Hepatic stellate cell (primary cell): ENCODE results near the gene CYB561A3.
"Not testable (repeated sequence)": the region's sequence is repeated elsewhere in the genome, so short reads cannot be mapped to it uniquely, and the experiment has no call there.

ENCODE experiments used
- DNase-seq: peaks from one replicate; pipeline ENCODE4 v3.0.0; 2011; ENCODE audit warnings: low spot score

Gene CYB561A3, protein sequence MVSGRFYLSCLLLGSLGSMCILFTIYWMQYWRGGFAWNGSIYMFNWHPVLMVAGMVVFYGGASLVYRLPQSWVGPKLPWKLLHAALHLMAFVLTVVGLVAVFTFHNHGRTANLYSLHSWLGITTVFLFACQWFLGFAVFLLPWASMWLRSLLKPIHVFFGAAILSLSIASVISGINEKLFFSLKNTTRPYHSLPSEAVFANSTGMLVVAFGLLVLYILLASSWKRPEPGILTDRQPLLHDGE

DNA sequence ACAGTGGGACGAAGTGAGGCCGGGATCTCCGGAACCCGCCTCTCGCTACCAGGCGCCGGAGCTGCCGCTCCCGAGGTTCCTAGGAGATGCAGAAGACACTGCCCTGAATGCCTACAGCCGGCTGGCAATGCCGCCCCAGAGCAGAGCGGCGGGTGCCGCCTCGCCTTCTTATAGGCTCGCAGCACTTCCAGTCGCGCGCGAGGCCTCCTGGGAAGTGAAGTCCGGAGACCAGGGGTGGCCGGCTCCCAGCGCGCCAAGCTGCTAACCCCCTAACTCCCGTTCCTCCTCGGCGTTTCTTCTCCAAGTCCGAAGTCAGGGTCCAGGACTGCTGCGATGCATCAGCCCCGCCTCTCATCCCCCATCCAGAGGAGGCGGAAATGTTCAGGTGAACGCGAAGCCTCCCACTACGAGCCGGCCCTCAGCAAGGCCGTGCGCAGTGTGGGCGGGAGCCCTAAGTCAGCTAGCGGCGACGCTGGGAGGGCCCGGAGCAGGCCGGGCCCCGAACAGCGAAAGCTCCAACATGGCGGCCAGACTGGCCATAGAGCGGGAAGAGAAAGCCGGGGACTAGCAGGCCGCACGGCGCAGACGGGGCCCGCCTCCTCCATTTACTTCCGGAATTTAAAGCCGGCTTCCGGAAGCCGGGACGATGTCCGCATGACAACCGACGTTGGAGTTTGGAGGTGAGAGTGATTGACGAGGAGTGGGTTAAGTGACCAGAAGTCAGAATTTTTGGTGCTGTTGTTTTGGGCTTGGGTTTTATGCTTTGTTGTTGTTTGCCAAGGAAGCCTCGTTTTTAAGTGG is at the start of gene CYB561A3, which contains the start of gene TMEM138:
Gene CYB561A3, minus strand, starts transcription at position 142 of the 801 bp plus-strand sequence. CDS start 5,169 bp downstream, outside the sequence.
Gene TMEM138, plus strand, starts transcription at position 634 of the 801 bp plus-strand sequence. CDS start 2,017 bp downstream, outside the sequence.
- peak; percentile 95 for DNase-seq

DNA sequence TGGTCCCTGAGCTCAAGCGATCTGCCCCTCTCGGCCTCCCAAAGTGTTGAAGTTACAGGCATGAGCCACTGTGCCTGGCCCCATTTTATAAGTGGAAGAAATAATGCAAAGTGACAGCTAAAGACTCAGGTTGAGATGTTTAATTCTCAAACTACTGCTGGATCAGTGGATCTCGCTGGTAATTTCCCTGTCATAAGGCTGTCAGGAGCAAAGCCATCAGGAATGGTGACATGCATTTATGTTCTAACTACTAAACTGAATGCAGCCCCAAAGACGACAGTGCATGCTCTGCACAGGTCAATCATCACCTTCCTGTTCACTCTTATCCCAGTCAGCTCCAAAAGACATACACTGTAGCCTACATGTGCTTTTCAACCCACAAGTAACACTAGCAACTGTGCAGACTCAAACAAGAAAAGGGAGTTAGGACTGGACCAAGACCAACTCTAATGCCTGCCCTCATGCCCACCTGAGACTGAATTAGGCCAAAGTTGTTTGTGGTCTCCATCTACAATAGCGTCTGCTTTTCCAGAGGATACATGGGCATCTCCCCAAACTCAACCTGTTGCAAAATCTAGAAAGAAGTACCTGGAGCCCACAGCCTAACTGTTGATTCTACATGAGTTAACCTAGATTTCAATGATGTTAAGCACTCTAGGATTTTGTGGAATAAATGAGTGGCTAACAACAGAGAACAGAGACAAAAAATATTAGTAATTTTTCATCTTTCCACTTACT is 45.5 kb upstream of the CYB561A3 start:
- DNase-seq = no peak

DNA sequence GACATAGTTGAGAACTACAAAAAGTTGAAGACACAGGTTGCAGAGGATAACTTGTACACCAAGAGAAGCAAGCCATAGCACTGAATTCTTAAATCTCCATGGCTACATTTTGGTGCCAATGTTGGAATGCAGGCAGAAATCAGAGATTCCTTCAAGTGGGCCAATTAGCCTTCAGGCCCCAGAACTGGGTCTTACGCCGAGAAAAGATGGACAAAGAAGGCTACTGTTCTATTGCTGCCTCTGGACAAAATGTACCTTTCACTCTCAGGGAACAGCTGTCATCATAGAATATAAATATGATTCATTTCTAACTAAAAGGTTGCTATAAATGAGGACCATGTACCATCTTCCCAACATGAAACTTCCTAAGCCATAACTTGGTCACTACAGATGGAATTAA is 44.4 kb upstream of the CYB561A3 start:
- DNase-seq = no peak

DNA sequence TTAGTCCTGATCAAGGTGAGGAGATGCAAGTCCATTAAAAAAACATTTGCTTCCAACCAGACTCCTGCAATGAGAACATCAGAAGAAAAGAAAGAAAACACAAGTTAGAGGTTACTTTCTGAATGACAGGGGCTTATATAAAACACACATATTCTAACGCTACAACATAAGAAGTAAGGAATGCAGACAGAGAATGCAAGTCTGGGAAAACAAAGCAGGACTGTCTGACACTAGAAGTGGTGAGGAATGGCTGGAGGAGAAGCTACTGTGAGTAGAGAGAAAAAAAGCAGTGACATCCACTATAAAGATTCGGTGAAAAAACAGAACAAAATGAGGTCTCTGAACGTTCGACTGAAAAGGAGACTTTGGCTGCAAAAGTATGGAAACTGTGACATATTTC is 43.0 kb upstream of the CYB561A3 start:
- DNase-seq = no peak

DNA sequence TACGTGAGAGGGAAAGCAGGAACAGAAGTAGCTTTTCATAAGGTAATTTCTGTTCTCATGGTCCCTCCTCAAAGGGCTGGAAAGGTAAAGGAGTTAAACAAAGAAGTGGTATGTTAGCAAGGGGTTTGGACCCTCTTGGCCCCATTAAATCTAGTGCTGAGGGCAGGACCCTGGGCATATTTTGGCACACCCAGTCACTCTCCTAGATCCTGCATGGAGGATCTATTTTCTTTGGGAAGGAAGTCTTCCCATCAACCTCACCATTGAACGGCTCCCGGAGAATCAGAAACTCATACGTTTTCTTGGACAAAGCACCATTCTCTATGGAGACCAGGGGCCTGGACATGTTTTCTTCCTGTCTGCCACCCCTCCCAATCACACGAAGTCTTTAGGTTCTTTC is 42.4 kb upstream of the CYB561A3 start:
- DNase-seq = no peak

DNA sequence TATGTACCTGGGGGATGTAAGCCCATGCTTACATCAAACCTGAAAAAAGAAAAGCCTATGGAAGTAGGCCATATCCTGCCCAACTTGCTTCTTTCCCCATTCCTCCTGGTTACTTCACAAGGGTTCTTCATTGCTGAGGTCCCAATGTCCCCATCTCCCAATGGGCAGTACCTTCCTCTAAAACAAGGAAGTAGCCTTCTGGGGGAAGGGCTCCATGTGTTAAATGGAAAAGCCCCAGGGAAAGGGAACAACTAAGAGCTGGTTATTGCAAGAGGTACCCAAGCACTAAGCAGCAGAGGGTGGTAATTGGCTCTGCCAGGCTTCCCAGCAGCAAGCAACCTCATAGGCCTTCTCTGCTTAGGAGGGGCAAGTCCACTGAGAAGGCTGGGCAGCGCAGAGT is 42.0 kb upstream of the CYB561A3 start:
- DNase-seq = no peak

DNA sequence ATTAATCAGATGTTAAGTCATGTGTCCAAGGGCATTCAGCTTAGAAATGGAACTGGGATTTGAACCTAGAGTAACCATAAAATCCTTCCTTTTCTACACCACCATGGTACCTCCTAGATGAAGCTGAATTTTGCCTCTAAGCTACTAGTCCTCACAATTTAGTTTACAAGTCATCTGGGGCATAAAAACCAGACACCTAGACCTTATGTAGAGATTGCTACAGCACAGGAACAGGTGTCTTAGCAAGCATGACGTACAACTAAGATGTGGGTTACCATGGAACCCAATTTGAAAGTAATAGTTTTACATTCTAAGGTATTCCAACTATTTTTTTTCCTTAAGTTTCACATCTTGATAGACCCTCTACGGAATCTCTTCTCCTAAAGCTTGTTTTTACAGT is 39.9 kb upstream of the CYB561A3 start:
- DNase-seq = no peak

DNA sequence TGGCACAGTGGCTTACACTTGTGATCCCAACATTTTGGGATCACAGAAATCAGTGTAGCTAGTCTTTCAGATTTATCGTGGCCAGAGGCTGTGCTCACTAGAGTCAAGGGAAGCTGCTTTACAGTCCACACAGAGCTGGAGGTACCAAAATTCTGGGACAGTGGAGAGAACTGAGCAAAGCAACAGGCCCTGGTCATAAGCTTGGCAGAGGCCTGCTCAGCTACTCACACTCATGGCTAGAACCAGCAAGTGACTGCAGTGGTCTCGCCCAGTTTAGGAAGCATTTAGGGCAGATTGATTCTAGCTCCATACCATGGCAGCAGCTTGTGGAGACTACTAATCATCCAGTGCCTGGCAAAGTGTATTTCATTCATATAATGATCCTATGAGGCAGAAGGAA is 39.5 kb upstream of the CYB561A3 start:
- DNase-seq = no peak

DNA sequence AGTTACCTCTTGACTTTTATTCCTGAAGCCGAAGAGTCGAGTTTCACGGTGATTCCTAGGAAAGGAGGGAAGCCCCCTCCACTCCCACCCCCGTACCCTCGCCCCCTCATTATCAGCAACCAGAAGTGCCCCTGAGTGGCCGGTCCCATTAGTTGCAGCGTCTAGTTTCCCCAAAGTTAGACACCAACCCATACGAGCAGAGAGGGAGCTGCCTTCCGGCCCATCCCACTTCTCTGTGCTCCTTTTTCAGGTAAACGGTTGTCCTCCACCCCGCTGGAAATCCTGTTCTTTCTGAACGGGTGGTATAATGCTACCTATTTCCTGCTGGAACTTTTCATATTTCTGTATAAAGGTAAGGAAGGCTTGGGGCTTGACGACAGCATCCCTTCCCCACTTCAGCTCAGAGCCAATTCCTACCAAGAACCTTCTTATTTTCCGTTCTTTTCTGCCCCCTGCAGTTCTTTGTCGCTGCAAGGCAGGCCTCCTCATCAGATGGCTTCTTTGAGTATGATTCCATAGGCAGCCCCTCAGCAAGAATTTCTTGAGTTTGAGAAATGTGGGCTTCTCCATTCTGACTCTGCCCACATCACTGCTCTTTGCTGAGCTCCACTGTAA is 31.4 kb upstream of the CYB561A3 start:
- peak; percentile 44 for DNase-seq

DNA sequence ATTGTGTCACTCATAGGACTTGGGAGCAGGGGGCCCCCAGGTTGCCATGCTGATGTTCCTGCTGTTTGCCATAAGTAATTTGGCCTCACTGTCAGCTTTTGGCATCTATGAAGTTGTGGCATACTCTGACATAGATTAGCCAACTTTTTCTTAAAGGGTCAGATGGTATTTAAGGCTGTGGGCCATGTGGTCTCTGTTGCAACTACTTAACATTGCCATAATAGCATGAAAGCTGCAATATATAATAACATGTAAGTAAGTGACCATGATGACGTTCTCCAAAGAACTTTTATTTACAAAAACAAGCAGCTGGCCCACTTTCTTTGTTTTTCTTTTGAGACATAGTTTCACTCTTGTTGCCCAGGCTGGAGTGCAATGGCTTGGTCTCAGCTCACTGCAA is 28.5 kb upstream of the CYB561A3 start:
- DNase-seq = no peak

DNA sequence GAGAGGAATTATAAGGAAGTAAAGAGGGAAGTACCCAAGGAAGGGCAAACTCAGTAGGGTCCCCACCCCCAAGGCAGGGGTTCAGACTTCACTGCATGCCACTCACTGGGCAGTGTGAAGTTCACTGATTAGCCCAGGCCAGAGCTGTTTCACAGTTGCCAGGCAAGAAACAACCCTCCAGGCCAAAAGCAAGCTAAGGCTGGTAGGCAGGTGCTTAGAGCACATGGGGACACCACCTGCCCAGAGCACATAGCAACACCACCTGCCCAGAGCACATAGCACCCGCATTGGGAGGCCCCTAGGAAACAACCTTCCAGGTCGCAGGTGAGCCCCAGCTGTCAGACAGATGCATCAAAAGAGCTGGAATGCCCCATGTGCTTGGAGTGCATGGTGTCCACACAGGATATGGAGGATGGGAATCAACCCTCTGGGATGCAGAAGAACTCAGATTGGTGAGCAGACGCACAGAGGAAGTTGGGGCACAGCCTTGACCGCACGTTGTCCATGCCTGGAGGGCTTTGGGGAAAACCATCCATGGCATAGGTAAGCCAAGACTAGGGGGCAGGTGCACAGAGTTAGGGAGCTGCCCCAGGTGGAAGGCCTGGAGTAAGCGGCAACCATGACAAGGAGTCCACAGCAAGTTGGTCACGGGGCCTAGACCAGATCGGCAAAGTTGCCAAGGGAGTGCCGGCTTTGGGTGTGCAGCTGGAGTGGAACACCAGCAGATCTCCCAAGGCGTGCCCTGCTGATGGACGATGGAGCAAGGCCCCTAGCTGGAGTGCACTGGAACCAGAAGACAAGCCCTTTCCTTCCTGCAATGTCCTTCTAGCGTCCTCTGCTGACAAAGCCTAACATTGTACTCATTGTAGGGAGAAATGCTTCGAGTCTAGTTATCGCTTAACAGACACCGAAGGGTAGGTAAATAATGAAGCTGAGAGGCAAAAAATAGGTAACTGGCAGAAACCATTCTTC is 22.9 kb upstream of the CYB561A3 start:
- DNase-seq = no peak

DNA sequence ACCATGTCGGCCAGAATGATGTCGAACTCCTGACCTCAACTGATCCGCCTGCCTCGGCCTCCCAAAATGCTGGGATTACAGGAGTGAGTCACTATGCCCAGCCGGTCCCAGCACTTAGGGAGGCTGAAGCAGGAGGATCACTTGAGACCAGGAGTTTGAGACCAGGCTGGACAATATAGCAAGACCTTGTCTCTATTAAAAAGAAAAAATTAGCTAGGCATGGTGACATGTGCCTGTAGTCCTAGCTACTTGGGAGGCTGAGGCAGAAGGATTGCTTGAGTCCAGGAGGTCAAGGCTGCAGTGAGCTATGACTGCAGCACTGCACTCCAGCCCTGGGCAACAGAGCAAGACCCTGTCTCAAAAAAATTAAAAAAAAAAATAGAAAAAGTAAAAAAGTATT is 22.2 kb upstream of the CYB561A3 start:
- not testable (repeated sequence) for DNase-seq

DNA sequence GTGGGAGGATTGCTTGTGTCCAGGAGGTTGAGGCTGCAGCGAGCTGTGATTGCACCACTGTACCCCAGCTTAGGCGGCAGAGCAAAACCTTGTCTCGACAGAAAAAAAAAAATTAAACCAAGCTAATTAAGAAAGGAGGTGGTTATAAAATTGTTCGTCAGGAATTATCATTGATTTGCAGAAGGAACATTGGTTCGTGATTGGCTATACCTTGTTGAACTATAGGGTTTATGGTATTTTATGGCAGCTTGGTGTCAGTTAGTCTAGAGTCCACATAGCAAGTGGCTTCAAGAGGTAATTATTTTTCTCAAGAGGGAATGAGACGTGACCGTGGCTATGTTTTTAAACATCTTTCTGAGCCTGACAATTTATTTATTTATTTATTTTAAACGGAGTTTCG is 19.2 kb upstream of the CYB561A3 start:
- no peak for DNase-seq

DNA sequence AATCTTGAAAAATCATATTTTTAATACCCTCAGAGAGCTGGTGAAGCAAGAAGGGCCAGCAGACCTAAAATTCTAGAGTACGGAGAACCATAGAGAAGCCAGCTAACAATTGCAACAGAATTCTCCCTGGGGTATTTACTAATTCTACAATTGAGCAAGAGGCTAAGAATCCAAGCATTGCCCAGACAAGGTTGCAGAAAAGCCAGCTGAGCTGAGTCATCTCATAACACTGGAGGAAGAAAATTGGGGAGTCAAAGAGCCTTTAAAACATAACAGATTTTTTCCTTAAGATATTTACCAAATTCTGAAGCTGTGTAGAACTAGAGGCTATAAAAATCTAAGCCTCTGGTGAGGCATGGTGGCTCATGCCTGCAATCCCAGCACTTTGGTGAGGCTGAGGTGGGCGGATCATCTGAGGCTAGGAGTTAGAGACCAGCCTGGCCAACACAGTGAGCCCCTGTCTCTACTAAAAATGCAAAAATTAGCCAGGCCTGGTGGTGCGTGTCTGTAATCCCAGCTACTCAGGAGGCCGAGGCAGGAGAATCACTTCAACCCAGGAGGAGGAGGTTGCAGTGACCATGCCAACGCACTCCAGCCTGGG is 17.1 kb upstream of the CYB561A3 start:
- DNase-seq = peak; percentile 94

DNA sequence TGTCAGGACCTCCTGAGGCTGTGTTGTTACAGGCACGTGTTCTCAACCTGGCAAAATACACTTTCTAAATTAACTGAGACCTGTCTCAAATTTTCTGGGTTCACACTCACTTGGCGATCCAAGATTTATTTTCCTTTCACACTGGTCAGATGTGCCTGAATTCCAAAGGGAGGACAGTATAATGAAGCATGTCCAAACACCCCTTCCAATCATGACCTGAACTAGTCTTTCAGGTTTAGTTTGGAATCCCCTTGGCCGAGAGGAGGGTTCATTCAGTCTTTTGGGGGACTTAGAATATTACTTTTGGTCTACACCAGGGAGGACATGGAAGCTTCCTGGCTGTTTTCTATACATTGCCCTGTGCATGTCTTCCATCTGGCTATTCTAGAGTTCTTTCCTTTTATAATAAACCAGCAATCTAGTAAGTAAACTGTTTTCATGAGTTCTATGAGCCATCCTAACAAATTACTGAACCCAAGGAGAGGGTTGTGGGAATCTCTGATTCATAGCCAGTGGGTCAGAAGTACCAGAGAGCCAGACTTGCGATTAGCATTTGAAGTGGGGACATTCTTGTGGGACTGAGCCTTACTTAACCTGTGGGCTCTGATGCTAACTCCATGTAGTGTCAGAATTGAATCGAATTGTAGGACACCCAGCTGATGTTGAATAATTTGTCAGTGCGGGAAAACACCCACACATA is 15.9 kb upstream of the CYB561A3 start:
- no peak for DNase-seq

DNA sequence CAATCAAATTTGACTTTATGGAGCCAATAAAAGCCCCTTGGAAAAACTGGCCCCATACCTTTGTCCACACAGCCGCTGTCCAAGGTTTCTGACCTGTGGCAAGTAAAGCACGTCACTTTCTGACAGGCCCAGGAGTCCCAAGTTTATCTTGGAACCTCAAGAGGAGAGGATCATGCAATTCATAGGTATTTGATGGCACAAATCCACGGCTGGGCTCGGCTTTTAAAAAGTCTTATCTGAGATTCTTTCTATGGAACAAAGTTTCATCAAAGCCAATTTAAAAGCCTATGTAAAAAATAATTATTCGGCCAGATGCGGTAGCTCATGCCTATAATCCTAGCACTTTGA is 14.1 kb upstream of the CYB561A3 start:
- no peak for DNase-seq

DNA sequence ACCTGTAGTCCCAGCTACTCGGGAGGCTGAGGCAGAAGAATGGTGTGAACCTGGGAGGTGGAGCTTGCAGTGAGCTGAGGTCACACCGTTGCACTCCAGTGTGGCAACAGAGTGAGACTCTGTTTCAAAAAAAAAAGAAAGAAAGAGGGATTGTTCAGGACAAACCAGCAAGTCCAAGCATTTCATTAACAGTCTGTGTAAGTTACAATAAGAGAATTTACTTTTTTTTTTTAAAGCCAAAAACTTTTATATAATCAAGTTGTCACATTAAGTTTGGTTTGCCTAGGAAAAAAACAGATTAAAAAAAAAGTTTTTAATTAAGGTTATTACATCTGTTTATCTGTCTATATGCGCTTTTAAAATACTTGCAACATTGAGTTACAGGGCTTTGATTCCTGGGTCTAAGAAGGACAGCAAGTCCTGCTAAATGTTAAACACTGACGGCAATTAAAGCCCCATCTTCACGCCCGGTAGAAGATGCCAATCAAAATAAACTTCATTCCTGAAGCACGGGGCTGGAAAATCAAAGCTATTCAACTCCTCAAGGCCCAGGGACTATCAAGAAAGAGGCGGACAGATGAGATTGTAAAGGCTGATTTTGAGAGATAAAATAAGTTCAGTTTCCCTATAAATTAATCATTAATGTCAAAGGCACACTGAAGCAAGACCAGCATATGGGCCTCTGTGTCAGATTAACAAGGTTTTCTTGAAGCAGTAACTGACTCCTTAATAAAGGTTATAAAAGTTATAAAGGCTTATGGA is 11.2 kb upstream of the CYB561A3 start:
- no peak for DNase-seq

DNA sequence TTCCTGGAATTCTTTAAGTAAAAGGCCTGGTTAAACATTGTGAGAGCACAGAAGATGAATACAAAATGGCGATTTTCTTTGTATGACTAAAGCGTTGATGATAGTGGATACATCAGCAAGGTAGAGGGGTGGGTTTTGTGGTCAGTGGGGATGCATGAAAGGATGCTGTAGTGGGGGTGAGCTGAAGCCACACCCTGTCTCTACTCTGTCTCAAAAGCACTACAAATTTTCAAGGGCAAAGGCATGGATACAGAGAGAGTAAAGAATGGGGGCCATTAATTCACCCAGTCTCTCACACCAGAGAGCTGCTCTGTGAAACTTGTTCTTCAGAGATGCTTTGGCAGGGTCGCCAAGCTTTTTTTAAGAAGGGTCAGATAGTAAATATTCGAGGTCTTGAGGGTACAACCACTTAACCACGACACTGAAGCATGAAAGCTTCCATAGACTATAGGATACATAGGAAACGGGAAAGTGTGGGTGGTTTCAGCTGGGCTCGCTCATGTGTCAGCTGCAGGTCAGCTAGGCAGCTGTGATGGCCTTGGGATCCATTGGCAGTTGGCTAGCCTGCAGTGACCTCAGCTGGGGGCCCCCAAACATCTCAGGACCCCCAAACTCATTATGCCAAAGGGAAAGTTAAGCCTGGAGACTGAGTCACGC is 8.8 kb upstream of the CYB561A3 start:
- DNase-seq = no peak
